Transverse colon (tissue), 4 donors: ENCODE data around the gene CEPT1.

Source experiments
- CTCF ChIP-seq, 5 experiments: fragments of 200-600 bp in 3 of 5; fragments of 450-650 bp in 2 of 5; sonication (generic) in 3 of 5; IDR thresholded peaks; 1 replicate in 2 of 5; 2 replicates in 3 of 5; pipeline ENCODE4 v1.5.1; 2016 to 2017; ENCODE audit warnings: antibody characterized with exemption in 5 of 5, inconsistent platforms in 3 of 5, mild to moderate bottlenecking in 2 of 5, moderate library complexity in 1 of 5
- EP300 ChIP-seq: sonication (generic); formaldehyde crosslinking; IDR thresholded peaks from one replicate; pipeline ENCODE4 v1.6.1; 2017; ENCODE audit warnings: antibody characterized with exemption, low read depth
- POLR2A ChIP-seq: fragments of 450-650 bp; IDR thresholded peaks from one replicate; pipeline ENCODE4 v1.6.1; 2016; ENCODE audit warnings: antibody characterized with exemption, mild to moderate bottlenecking, moderate library complexity
- POLR2AphosphoS5 ChIP-seq, 3 donors: sonication (generic); formaldehyde crosslinking; IDR thresholded peaks; one replicate each; pipeline ENCODE4 v1.6.1; 2016; ENCODE audit warnings: antibody characterized with exemption in 3 of 3

GRCh38 chr1:111202366-111202706 is 62.3 kb downstream of the CEPT1 start:
- TF ChIP-seq CTCF (IDR thresholded peaks at IDR 0.05) (no peak), POLR2AphosphoS5 (IDR thresholded peaks at IDR 0.05) (no peak), EP300 (no peak), POLR2A (peak; percentile 26)
